IPS-20b (cell line): Measurements from ENCODE around the gene LTB4R.

ENCODE experiments used
- H3K27ac ChIP-seq: one replicate; pipeline ENCODE4 v1.5.1; 2013; ENCODE audit warnings: low read length
- H3K27me3 ChIP-seq: 2 replicates; pipeline ENCODE4 v1.6.1; 2013; ENCODE audit warnings: mild to moderate bottlenecking, low read length, inconsistent platforms; ENCODE audit not compliant: insufficient read depth
- H3K36me3 ChIP-seq: 2 replicates; pipeline ENCODE4 v1.6.1; 2013; ENCODE audit warnings: low read depth, mild to moderate bottlenecking, inconsistent platforms, low read length, moderate library complexity; ENCODE audit not compliant: insufficient read depth
- H3K4me1 ChIP-seq: 2 replicates; pipeline ENCODE4 v1.6.1; 2013; ENCODE audit warnings: mild to moderate bottlenecking, control low read depth, inconsistent platforms, low read length, moderate library complexity; ENCODE audit not compliant: insufficient read depth
- H3K4me3 ChIP-seq: 2 replicates; pipeline ENCODE4 v1.5.1; 2013; ENCODE audit warnings: mild to moderate bottlenecking, low read length, inconsistent platforms
- H3K9ac ChIP-seq: 2 replicates; pipeline ENCODE4 v1.6.1; 2013; ENCODE audit warnings: low read depth, mild to moderate bottlenecking, inconsistent platforms, low read length, moderate library complexity
- H3K9me3 ChIP-seq: 2 replicates; pipeline ENCODE4 v1.6.1; 2013; ENCODE audit warnings: mild to moderate bottlenecking, low read depth, low read length, inconsistent platforms; ENCODE audit not compliant: insufficient read depth

The LTB4R gene

DNA sequence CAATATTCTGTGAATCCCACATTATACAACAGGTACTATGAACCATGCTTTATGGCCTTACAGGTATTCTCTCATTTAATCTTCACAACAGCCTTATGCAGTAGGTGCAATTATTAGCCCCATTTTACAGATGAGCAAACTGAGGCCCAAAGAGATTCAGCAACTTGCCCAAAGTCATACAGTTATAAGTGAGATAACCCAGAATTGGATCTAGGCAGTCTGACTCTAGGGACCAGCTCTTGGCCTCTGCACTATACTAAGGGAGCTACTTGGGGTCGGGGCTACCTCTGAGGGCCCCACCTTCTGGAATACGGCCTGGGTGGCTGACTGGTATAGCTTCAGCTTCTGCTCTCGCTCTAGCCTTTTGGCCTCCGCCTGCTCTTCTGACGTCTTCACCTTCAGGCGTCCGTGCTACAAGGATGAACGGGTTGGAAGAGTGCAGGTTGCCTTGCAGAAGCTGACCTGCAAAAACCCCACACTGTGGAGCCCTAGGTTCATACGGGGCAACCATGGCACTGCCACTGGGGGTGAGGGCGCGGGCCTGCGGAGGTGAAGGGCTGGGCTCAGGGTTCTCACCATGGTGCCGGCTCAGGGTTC, 40.7 kb upstream of the LTB4R start:
- Histone ChIP-seq H3K36me3 (no peaks in the 10 kb centered on the region), H3K9me3 (no peaks in the 10 kb centered on the region), H3K27ac (peak overlapping the region; percentile 77), H3K9ac (peak overlapping the region; percentile 96; the same call in 1 of the 2 replicates), H3K4me1 (no peaks in the 10 kb centered on the region; the same call in 1 of the 2 replicates), H3K4me3 (peak overlapping the region; percentile 86), H3K27me3 (no peaks in the 10 kb centered on the region)

DNA sequence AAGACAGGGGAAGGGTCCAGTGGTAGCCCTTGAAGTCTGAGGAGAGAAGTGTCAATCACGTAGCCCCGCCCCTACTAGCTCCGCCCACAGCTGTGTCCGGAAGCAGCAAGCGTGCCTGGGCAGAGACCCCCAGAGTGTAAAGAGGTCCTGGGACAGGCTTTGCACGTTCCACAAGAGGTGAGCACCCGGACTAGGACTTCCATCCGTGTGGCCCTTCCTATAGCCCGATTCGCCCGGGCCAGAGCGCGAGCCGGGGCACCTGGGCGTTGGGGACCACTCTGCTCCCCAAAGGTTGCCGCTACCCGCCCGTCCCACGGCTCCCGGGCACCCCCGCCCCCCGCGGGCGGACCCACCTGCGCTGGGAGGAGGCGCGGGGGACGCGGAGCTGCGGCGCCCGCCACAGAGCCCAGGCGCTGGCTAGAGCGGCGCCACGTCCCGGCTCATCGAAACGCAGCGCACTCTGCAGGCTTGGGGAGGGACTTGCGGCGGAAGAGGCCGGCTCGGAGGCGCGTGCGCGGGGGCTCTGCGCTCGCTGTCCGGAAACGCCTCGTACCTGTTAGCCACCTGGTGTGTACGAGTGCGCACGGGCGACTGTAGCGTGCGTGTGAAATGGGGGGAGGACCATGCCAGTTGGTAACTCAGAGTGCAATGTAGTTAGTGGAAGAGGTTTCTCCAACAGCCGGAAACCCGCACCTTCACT, 40.0 kb upstream of the LTB4R start, which contains the start of gene RABGGTA:
RABGGTA (minus strand) TSS at position 464 of the 700 bp plus-strand sequence. CDS start 482 bp downstream, outside the sequence.
- no peaks in the 10 kb centered on the region; the same call in 1 of the 2 replicates for H3K4me1 ChIP-seq
- no peaks in the 10 kb centered on the region for H3K9me3 ChIP-seq
- H3K27ac ChIP-seq: peak within 1 kb of the TSS; percentile 77
- H3K4me3 ChIP-seq: peak within 1 kb of the TSS; percentile 86
- no peaks in the 10 kb centered on the region for H3K27me3 ChIP-seq
- peak within 1 kb of the TSS; percentile 96 for H3K9ac ChIP-seq
- no peaks in the 10 kb centered on the region for H3K36me3 ChIP-seq

DNA sequence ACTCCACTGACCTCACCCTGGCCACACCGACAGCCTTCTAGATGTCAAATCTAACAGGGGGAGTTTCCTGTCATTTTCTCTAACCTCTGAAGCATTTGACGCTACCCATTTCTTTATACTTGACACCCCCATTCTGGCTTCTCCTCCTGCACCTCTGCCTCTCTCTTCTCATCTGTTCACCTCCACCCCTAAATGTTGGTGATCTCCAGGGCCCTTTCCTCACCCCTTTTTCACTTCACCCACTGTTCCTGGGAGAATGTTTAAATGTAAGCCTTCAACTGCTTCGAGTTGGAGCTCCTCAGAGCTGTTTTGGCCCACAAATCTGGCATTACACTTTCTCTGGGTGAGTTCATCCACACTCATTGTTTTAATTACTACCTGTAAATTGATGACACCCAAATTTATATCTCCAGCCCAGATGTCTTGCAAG, 39.5 kb upstream of the LTB4R start:
- H3K9me3 ChIP-seq: no peaks in the 10 kb centered on the region
- H3K27ac ChIP-seq: no peak overlapping the region
- H3K9ac ChIP-seq: peak overlapping the region; percentile 96; the same call in 1 of the 2 replicates
- no peaks in the 10 kb centered on the region; the same call in 1 of the 2 replicates for H3K4me1 ChIP-seq
- no peaks in the 10 kb centered on the region for H3K36me3 ChIP-seq
- H3K27me3 ChIP-seq: no peaks in the 10 kb centered on the region
- peak overlapping the region; percentile 86 for H3K4me3 ChIP-seq

DNA sequence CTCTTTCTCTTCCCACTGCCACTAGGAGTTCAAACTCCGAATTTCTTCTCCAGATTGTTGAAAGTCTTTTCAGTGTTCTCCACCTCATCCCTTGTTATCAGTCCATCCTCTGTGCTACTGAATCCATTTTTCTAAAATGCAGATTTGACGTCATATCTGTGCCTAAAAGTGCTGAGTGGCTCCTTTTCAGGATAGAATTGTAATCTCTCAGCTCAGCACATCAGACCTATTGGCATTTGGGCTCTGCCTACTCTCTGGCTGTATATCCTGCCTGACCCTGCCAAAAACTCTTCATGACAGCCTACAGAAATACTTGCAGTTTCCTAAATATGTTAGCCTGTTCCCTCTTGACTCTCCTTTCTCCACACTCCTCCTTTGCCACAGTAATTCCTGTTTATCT, 38.8 kb upstream of the LTB4R start:
- Histone ChIP-seq H3K36me3 (no peaks in the 10 kb centered on the region), H3K27me3 (no peaks in the 10 kb centered on the region), H3K4me1 (no peaks in the 10 kb centered on the region; the same call in 1 of the 2 replicates), H3K9ac (no peak overlapping the region), H3K9me3 (no peaks in the 10 kb centered on the region), H3K27ac (no peak overlapping the region), H3K4me3 (no peak overlapping the region)

DNA sequence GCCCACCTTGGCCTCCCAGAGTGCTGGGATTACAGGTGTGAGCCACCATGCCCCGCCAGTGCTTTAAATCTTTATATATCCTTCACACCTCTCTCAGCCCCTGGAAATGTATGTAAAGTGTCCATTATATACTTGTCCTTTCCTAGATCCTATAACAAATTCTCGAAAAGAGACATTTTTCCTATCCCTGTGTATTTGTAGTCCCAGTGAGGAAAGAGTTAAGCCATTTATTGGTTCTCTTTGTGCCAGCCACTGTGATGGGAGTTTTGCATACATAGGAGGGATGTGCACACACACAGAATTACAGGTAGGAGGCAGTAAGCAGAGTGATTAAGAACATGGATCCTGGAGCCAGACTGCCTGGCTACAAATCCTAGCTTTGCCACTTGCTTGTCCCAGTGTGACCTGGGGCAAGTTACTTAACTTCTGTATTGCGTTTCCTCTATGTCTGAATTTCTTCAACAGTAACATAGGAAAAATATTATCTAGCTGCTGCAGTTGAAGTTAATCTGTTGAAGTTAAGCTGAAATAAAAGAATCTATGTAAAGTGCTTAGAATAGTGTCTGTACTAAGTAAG, 37.8 kb upstream of the LTB4R start:
- no peak overlapping the region for H3K27ac ChIP-seq
- no peaks in the 10 kb centered on the region; the same call in 1 of the 2 replicates for H3K4me1 ChIP-seq
- H3K9ac ChIP-seq: no peak overlapping the region
- H3K9me3 ChIP-seq: no peaks in the 10 kb centered on the region
- H3K27me3 ChIP-seq: no peaks in the 10 kb centered on the region
- no peak overlapping the region for H3K4me3 ChIP-seq
- H3K36me3 ChIP-seq: no peaks in the 10 kb centered on the region

DNA sequence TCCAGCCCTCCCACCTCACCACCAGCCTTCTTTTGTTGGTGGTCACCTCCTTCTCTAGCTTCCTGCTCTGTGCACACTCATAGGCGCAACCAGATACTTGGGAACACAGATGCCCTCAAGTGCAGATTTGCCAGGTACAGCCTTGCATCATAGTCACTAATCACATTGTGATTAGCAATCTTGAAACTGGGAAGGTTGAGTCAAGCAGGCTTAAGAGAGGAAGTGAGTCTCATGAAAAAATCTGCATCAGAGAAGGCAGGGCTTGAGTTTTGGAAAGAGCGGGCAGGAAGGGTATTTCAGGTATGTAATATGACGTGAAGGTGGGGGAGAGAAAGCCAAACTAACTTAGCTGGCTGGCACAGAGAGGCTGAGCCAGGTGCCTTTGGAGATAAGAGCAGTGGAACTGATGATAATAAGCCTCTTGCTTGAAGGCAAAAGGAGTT, 37.2 kb upstream of the LTB4R start:
- Histone ChIP-seq H3K4me3 (no peak overlapping the region), H3K9ac (no peak overlapping the region), H3K9me3 (no peaks in the 10 kb centered on the region), H3K4me1 (no peaks in the 10 kb centered on the region; the same call in 1 of the 2 replicates), H3K27me3 (no peaks in the 10 kb centered on the region), H3K27ac (no peak overlapping the region), H3K36me3 (no peaks in the 10 kb centered on the region)

DNA sequence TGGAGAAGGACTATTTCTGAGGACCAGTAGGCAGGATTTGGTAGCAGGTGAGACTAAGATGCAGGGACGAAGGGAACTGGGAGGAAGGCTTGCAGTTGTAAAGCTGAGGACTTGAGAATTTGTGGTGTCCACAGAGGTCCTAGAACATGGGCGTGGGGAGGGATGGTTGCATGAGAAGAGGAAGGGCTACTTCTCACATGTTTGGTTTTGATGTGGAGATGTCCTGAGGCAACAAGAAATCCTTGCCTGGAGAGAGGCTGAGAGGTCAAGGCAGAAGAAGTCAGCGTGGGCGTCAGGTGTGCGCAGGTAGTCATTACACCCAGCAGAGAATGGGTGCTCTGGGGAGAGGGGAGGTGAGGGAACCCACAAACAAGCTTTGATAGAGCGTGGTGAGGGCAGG, 34.2 kb upstream of the LTB4R start:
- Histone ChIP-seq H3K4me1 (no peaks in the 10 kb centered on the region; the same call in 1 of the 2 replicates), H3K36me3 (no peaks in the 10 kb centered on the region), H3K9me3 (no peaks in the 10 kb centered on the region), H3K27me3 (no peaks in the 10 kb centered on the region), H3K27ac (no peak overlapping the region), H3K9ac (no peak overlapping the region), H3K4me3 (no peak overlapping the region)

DNA sequence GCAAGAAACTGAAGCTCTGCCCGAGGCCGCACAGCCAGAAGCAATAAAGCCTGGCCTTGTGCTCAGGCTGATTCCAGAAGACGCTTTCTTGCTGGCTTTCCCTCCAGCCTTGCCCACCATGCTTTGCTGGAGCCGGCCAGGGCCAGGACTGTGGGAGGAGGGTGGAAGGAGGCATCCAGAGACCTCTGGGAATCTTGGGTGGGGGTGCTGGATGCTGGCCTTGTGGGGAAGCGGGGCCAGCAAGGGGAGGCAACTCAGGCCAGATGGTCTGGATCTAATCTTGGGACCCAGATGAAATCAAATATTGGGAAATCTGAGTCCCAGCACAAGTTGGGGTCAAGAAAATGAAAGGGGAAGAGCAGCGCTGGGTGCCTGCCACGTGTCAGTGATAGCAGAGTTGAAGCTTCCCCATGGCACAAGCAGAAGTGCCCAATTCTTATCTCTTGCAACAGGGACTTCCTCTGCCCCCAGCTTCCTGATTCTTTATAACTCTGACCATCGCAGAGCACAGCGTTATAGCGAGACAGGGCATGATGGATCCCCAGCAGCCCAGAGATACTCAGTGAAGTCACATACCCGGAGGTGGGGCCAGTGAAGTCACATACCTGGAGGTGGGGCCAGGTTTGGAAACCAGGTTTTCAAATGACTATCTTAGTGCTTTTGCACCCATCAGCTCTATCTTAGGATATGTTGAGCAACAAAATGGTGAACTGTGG, 33.5 kb upstream of the LTB4R start:
- H3K36me3 ChIP-seq: no peaks in the 10 kb centered on the region
- H3K9ac ChIP-seq: no peak overlapping the region
- no peak overlapping the region for H3K4me3 ChIP-seq
- no peaks in the 10 kb centered on the region; the same call in 1 of the 2 replicates for H3K4me1 ChIP-seq
- H3K9me3 ChIP-seq: no peaks in the 10 kb centered on the region
- no peaks in the 10 kb centered on the region for H3K27me3 ChIP-seq
- no peak overlapping the region for H3K27ac ChIP-seq

DNA sequence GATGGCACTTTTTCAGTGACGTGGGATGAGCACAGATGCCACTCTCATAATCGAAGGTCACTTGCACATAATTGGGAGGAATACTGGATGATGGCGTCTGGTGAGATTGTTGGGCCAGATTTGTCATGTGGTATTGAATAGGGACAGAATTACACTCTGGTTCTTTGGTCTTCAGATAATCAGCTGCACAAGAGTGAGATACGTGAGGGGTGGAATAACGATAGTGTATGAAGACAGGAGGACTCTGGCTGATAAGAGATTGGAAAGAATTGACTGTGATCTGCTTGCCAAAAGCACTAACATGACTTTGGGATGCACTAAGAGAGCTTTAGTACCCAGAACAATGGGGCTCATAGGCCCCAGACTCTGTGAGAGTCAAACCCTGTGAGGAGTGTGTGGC, 32.9 kb upstream of the LTB4R start:
- no peaks in the 10 kb centered on the region for H3K36me3 ChIP-seq
- no peak overlapping the region for H3K4me3 ChIP-seq
- H3K9ac ChIP-seq: no peak overlapping the region
- no peaks in the 10 kb centered on the region for H3K27me3 ChIP-seq
- no peak overlapping the region for H3K27ac ChIP-seq
- H3K4me1 ChIP-seq: no peaks in the 10 kb centered on the region; the same call in 1 of the 2 replicates
- H3K9me3 ChIP-seq: no peaks in the 10 kb centered on the region

DNA sequence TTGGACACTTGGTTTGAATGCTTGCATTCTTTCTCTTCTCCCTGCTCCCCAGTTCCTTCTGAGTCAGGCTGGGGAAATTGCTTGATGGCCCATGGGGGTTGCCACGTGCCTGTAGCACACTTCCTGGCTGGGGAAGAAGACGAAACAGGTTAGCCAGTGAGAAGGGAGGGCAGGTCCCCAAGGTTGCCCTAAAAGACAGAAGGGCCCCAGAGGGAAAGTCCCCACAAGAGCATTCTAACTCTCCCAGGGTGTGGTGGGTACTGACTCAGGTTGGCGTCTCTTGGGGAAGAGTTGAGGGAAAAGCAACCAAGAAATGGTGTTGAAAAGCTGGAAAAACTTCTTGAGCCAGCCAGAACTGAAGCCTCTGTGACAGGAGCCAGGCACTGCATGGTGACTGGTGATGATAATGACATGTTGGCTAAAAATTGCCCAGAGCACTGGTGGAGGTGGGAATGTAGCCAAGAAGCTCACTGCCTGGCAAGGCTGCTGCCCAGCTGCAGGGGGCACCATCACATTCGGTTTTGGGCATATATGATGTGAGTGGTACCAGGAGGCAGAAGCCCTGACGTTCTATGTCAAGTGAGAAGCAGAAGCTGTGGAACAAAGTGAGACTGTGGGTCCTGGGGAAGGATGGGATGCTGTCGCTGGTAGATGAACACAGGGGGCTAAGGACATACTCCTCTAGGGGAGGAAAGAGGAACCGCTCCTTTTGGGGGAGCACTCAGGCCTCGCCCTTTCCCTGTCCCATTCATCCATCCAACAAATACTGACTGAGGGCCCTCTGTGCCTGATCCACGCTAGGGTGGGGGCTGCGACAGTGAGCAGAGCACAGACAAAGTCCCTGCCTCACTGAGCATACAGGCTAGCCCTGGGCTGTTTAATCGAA, 31.8 kb upstream of the LTB4R start:
- H3K9me3 ChIP-seq: no peaks in the 10 kb centered on the region
- H3K4me1 ChIP-seq: no peaks in the 10 kb centered on the region
- H3K27me3 ChIP-seq: no peaks in the 10 kb centered on the region
- no peak overlapping the region for H3K27ac ChIP-seq
- H3K4me3 ChIP-seq: no peak overlapping the region
- no peak overlapping the region; the same call in 1 of the 2 replicates for H3K9ac ChIP-seq
- no peaks in the 10 kb centered on the region for H3K36me3 ChIP-seq
